SU-DHL-6 (cell line): Measurements from ENCODE around the gene INTS3.

Source experiments
- CTCF ChIP-seq: fragments of 200-600 bp; sonication (generic); IDR thresholded peaks from one replicate; pipeline ENCODE4 v1.5.1; 2017; ENCODE audit warnings: antibody characterized with exemption, mild to moderate bottlenecking, low read length, moderate library complexity; ENCODE audit not compliant: insufficient read depth, poor library complexity, severe bottlenecking
- EZH2phosphoT487 ChIP-seq: fragments of 200-600 bp; sonication (generic), shearing (Covaris generic); conservative IDR thresholded peaks from 2 replicates; pipeline ENCODE4 v1.6.1; 2018; ENCODE audit warnings: mild to moderate bottlenecking, antibody characterized with exemption, low read length, moderate library complexity, mixed read lengths

- TF ChIP-seq CTCF (no peak), EZH2phosphoT487 (no peak)
These were observed 6.7 kb downstream of the INTS3 start for GRCh38 chr1:153734396-153735089.
